GM18951 (cell line): ENCODE measurements around the gene CHCHD3.

Experiments
- POLR2A ChIP-seq: IDR thresholded peaks from 4 replicates; pipeline ENCODE4 v1.6.1; 2011; ENCODE audit warnings: mild to moderate bottlenecking; ENCODE audit not compliant: insufficient read length, insufficient read depth; ENCODE audit errors: extremely low read depth
- in situ Hi-C: fragments of 300-500 bp; cut with MboI; formaldehyde crosslinking; loops from one replicate; pipeline ENCODE4 v1.12.0; 2022; ENCODE audit warnings: low sequenced_read_pairs, mixed read lengths, inconsistent platforms; ENCODE audit not compliant: unreplicated experiment

The CHCHD3 gene

DNA sequence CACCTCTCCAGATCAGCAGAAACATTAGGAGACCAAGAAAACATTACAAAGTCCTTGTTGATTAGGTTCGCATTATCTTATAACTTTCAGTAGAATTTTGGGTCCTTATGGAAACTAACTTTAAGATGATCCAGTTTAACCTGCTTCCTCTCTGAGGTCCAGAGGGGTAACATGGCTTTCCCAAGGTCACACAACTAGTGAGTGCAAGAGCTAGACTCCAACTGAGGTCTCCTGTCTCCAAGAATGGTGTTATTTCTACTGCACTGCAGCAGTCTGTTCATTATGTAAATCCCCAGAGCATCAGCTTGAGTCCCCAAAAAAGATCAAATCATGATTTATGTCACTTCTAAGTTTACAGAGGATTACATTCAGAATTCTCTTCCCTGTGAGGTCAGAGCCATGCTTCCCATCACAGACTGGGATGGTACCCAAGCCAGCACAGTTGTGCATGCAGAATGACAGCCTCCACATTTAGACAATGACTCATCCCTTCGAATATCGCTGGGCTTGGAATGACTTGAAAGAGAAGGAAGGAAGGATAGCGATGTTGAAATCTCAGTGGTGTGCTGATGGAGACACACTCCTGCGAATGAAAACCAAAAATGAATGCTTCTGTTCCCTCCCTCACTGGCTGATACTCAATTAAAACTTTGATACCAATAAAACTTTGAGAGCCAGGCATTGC is 342.5 kb downstream of the CHCHD3 start:
- in situ Hi-C loops, result no loop called here

DNA sequence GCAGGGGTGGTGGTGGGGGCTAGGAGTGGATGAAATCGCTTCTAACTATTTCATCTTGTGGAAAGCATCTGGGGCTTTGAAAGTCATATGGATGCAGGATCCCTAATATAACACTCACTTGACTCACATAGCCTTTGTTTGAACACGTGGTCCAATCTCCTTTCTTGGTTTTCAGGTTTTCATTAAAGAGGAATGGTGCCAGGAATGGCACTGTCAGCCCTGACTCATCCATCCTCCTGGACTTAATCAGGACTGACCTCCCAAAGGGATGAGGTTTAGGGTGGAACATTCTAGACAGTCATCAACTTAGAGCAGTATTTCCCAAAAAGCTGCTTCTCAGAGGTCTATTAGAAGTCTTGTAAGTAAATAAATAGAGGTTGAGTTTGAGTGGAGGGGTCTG is 343.6 kb downstream of the CHCHD3 start:
- no peak for TF ChIP-seq POLR2A
- in situ Hi-C loops, result no loop called here

More for the DNA sequence above, 342.5 kb downstream of the CHCHD3 start:
- no peak for TF ChIP-seq POLR2A

DNA sequence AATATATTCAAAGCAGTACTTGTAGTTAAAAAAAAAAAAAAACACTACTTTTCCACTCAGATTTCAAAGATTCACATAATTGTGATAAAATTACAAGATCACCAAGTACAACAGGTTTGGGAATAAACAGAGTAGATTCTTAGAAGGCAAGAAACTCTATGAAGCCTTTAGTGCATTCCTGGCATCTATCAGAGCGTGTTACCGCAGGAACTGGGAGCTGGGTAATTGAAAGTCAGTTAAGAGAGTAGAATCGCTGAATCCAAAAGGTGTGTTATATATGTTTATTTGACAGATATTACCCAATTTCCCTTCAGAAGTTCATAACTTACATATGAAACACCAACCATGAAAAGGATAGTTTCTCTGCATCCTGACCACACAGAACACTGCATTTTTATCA is 346.4 kb downstream of the CHCHD3 start:
- no peak for TF ChIP-seq POLR2A
- in situ Hi-C loops, result no loop called here
